Endometrium (tissue), 2 donors: ENCODE data around the gene ANKRD18A.

Experiments
- FAIRE-seq: peaks from 2 replicates; lab custom pipeline; 2012; peaks lifted over from hg19 to GRCh38; lab: Jason Lieb, UNC
- donor health status: control.
- donor health status: control.

The ANKRD18A gene

GRCh38 chr9:38529317-38529716 is 91.1 kb downstream of the ANKRD18A start:
- FAIRE-seq: no peak

GRCh38 chr9:38527503-38527902 is 92.9 kb downstream of the ANKRD18A start:
- no peak for FAIRE-seq

GRCh38 chr9:38526591-38526990 is 93.8 kb downstream of the ANKRD18A start:
- no peak for FAIRE-seq

- FAIRE-seq: no peak
Measured at GRCh38 chr9:38523121-38523520, 97.3 kb downstream of the ANKRD18A start.

DNA sequence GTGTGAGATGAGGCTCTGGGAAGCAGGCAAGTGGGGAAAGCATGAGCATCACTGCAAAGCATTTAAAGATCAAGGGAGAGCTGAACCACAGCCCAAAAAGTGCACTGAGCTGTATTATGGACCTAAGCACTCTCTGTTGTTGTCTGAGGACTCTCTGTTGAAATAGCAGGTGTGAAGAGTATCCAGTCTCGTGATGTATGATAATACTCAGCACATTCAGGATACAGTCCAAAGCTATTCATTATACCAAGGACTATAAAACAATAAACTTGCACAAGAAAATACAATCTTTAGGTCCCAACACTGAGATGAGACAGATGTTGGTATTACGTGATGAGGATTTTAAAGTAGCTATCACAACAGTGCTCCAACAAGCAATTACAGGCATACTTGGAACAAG is 98.6 kb downstream of the ANKRD18A start:
- no peak for FAIRE-seq
